ENCODE measurements around the gene PNLDC1.

GRCh38 chr6:159842035-159842434 is 42.0 kb downstream of the PNLDC1 start:
- no peak for TF ChIP-seq EZH2 (IDR thresholded peaks at IDR 0.05; ENCODE audit: borderline replicate concordance, low read length)
- peak; percentile 27 to 30 for TF ChIP-seq CTCF (conservative IDR thresholded peaks at IDR 0.05 in 1 of 2, IDR thresholded peaks at IDR 0.05 in 1 of 2; ENCODE audit: extremely low read depth in 1 of 2, insufficient read depth in 1 of 2, low read depth in 1 of 2, low read length in 2 of 2)

All from mammary epithelial cell (primary cell).